Measurements from ENCODE around the gene APMAP. TPM values are rescaled to one million over a fixed set of nuclear protein-coding genes. Genes with fewer than 3 reads are reported as not detected.

The APMAP gene
- total RNA-seq, 3 donors from 2014 or later, result 58.8 to 61.9 (median 61.4) TPM

- ATAC-seq (no peak), DNase-seq (no peak)
- Mint-ChIP-seq H3K27me3 (ENCODE audit: low read depth) (no peaks in the 10 kb centered on the region), H3K9me3 (no peaks in the 10 kb centered on the region), H3K4me3 (no peak overlapping the region), H3K4me1 (ENCODE audit: low read depth) (no peaks in the 10 kb centered on the region), H3K36me3 (ENCODE audit: insufficient read depth) (peaks cover 24% of the 10 kb centered on the region)
These were observed 24.8 kb upstream of the APMAP start for GRCh38 chr20:25017257-25017803.

GRCh38 chr20:25016471-25016870, 23.9 kb upstream of the APMAP start:
- Mint-ChIP-seq H3K27me3 (ENCODE audit: low read depth) (no peaks in the 10 kb centered on the region), H3K4me3 (no peak overlapping the region), H3K9me3 (no peaks in the 10 kb centered on the region), H3K4me1 (ENCODE audit: low read depth) (no peaks in the 10 kb centered on the region), H3K36me3 (ENCODE audit: insufficient read depth) (peaks cover 24% of the 10 kb centered on the region)
- DNase-seq (no peak), ATAC-seq (no peak)

DNA sequence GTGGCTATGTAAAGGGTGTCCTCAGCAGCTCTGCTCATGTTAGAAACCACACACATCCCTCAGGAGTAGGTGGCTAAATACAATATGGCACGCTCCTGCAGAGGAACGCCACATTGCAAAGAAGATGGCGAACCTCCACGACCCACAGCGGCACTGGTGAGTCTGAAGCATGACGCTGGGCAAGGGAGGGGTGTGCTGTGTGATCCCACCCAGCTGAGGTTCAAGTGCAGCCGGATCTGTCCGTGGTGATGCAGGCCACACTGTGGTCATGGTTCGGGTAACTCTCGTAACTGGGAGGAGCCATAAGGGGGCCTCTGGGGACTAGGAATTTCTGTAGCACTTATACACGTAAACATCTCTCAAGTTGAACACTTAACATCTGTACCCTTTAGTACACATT, 23.4 kb upstream of the APMAP start:
- Mint-ChIP-seq H3K9me3 (no peaks in the 10 kb centered on the region), H3K27me3 (ENCODE audit: low read depth) (no peaks in the 10 kb centered on the region), H3K4me1 (ENCODE audit: low read depth) (no peaks in the 10 kb centered on the region), H3K36me3 (ENCODE audit: insufficient read depth) (peaks cover 24% of the 10 kb centered on the region), H3K4me3 (no peak overlapping the region)
- ATAC-seq (no peak), DNase-seq (no peak)

DNA sequence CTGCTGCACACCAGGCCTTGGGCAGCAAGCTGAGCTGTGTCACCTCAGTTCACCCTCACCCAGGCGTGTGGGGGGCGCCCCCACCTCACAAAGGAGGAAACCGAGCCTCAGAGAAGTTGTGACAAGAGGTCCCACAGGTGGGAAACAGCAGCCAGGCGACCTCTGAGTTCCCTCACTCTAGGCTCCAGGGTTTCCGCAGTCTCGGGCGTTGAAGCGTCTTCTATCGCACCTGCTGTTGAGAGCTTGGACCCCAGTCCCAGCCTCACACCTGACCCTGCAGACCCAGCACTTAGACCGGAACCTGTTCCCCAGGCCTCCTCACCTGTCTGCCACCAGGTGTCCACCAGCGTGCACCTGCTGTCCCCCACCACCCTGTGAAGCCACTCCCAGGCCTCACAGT, 22.3 kb upstream of the APMAP start:
- peaks cover 31% of the 10 kb centered on the region for H3K36me3 Mint-ChIP-seq (ENCODE audit: insufficient read depth)
- DNase-seq (no peak), ATAC-seq (no peak)
- H3K4me3 Mint-ChIP-seq, result no peak overlapping the region
- H3K4me1 Mint-ChIP-seq (ENCODE audit: low read depth), result no peaks in the 10 kb centered on the region
- no peaks in the 10 kb centered on the region for H3K9me3 Mint-ChIP-seq
- H3K27me3 Mint-ChIP-seq (ENCODE audit: low read depth), result no peaks in the 10 kb centered on the region

GRCh38 chr20:25013478-25014380, 21.2 kb upstream of the APMAP start:
- Mint-ChIP-seq H3K4me3 (no peak overlapping the region), H3K4me1 (ENCODE audit: low read depth) (no peaks in the 10 kb centered on the region), H3K27me3 (ENCODE audit: low read depth) (no peaks in the 10 kb centered on the region), H3K9me3 (no peaks in the 10 kb centered on the region), H3K36me3 (ENCODE audit: insufficient read depth) (peaks cover 32% of the 10 kb centered on the region)
- ATAC-seq, result no peak
- DNase-seq, result no peak

DNA sequence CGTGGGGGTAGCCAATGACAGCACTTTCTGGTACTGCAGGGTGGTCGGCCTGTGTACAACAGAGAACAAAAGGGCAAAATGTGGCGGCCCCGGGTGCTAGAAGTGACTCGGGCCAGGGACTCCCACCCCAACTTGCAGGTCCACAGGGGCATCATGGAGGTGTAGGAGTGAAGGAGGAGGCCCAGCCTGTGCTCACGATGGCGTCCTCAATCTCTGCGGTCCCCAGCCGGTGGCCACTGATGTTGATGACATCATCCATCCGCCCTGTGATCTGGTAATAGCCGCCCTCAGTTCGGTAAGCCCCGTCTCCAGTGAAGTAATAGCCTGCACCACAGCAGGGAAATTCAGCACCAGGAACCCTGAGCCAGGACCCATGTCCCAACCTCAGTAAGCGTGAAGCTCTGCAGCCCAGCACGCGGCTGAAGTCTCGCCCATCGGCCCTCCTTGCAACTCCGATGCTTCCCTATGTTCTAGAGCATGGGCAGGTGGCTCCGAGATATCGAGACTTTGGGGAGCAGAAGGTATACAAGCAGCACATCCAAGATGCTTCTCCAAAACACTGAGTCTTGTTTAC, 20.2 kb upstream of the APMAP start:
- no peak overlapping the region for H3K4me3 Mint-ChIP-seq
- H3K36me3 Mint-ChIP-seq (ENCODE audit: insufficient read depth), result peaks cover 38% of the 10 kb centered on the region
- ATAC-seq (no peak), DNase-seq (no peak)
- H3K9me3 Mint-ChIP-seq, result no peaks in the 10 kb centered on the region
- no peaks in the 10 kb centered on the region for H3K4me1 Mint-ChIP-seq (ENCODE audit: low read depth)
- no peaks in the 10 kb centered on the region for H3K27me3 Mint-ChIP-seq (ENCODE audit: low read depth)

GRCh38 chr20:25011831-25012241, 19.3 kb upstream of the APMAP start:
- Mint-ChIP-seq H3K4me1 (ENCODE audit: low read depth) (no peaks in the 10 kb centered on the region), H3K36me3 (ENCODE audit: insufficient read depth) (peaks cover 41% of the 10 kb centered on the region), H3K4me3 (no peak overlapping the region), H3K9me3 (no peaks in the 10 kb centered on the region), H3K27me3 (ENCODE audit: low read depth) (no peaks in the 10 kb centered on the region)
- no peak for ATAC-seq
- no peak for DNase-seq

- ATAC-seq (no peak), DNase-seq (no peak)
- no peaks in the 10 kb centered on the region for H3K27me3 Mint-ChIP-seq (ENCODE audit: low read depth)
- H3K4me1 Mint-ChIP-seq (ENCODE audit: low read depth), result no peaks in the 10 kb centered on the region
- peaks cover 40% of the 10 kb centered on the region for H3K36me3 Mint-ChIP-seq (ENCODE audit: insufficient read depth)
- H3K4me3 Mint-ChIP-seq, result no peak overlapping the region
- H3K9me3 Mint-ChIP-seq, result no peaks in the 10 kb centered on the region
These were observed 18.7 kb upstream of the APMAP start for GRCh38 chr20:25011261-25011660.

- peaks cover 43% of the 10 kb centered on the region for H3K36me3 Mint-ChIP-seq (ENCODE audit: insufficient read depth)
These were observed 16.9 kb upstream of the APMAP start for GRCh38 chr20:25009218-25010145.

DNA sequence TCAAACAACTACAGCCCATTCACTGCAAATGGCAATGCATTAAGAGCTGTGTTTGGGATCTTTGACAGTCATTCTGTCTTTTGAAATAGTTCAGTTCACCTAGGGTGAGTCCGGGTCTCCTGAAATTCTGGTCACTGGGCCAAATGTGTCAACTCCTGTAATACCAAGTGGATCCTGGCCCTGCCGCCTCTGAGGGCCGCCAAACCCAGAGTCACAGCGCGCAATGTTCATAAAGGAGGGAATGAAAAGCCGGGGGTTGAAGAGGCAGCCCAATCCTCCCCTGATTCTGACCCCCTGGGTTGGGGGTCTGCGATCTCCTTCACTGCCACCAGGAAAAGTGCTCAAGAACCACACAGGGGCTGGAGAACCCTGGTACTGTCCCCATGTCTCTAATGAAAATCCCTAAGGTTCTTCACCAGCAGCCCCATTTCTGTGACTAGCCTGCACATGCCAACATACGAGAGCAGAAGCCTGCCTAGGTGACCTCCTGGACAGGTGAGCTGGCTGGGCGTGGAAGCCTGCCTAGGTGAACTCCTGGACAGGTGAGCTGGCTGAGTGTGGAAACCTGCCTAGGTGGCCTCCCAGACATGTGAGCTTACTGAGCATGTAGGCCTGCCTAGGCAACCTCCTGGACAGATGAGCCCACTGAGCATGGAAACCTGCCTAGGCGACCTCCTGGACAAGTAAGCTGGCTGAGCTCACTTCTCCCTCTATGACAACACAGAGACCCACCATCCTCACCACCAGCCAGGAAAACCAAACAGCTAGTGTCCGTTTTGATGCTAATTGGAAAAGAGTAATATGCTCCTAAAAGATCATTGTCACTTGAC, 16.1 kb upstream of the APMAP start:
- DNase-seq (no peak), ATAC-seq (no peak)
- peaks cover 41% of the 10 kb centered on the region for H3K36me3 Mint-ChIP-seq (ENCODE audit: insufficient read depth)
- H3K4me1 Mint-ChIP-seq (ENCODE audit: low read depth), result no peaks in the 10 kb centered on the region
- no peaks in the 10 kb centered on the region for H3K27me3 Mint-ChIP-seq (ENCODE audit: low read depth)
- no peak overlapping the region for H3K4me3 Mint-ChIP-seq
- no peaks in the 10 kb centered on the region for H3K9me3 Mint-ChIP-seq

More at GRCh38 chr20:25009218-25010145, 16.9 kb upstream of the APMAP start:
- no peaks in the 10 kb centered on the region for H3K9me3 Mint-ChIP-seq
- no peak for DNase-seq
- no peak for ATAC-seq
- no peaks in the 10 kb centered on the region for H3K4me1 Mint-ChIP-seq (ENCODE audit: low read depth)
- no peaks in the 10 kb centered on the region for H3K27me3 Mint-ChIP-seq (ENCODE audit: low read depth)
- no peak overlapping the region for H3K4me3 Mint-ChIP-seq

- no peak overlapping the region for H3K4me3 Mint-ChIP-seq
These were observed 15.1 kb upstream of the APMAP start for GRCh38 chr20:25007491-25008305.

GRCh38 chr20:25006431-25007167, 14.0 kb upstream of the APMAP start:
- Mint-ChIP-seq H3K36me3 (ENCODE audit: insufficient read depth) (peaks cover 48% of the 10 kb centered on the region), H3K4me3 (no peak overlapping the region), H3K4me1 (ENCODE audit: low read depth) (no peaks in the 10 kb centered on the region), H3K27me3 (ENCODE audit: low read depth) (no peaks in the 10 kb centered on the region), H3K9me3 (no peaks in the 10 kb centered on the region)
- ATAC-seq (no peak), DNase-seq (no peak)

More at GRCh38 chr20:25007491-25008305, 15.1 kb upstream of the APMAP start:
- no peak for ATAC-seq
- no peaks in the 10 kb centered on the region for H3K4me1 Mint-ChIP-seq (ENCODE audit: low read depth)
- H3K36me3 Mint-ChIP-seq (ENCODE audit: insufficient read depth), result peaks cover 43% of the 10 kb centered on the region
- H3K9me3 Mint-ChIP-seq, result no peaks in the 10 kb centered on the region
- no peak for DNase-seq
- no peaks in the 10 kb centered on the region for H3K27me3 Mint-ChIP-seq (ENCODE audit: low read depth)
